Measurements from ENCODE around the gene UBB.
"Not testable (repeated sequence)": the region's sequence is repeated elsewhere in the genome, so short reads cannot be mapped to it uniquely, and the experiment has no call there.

UBB gene

DNA sequence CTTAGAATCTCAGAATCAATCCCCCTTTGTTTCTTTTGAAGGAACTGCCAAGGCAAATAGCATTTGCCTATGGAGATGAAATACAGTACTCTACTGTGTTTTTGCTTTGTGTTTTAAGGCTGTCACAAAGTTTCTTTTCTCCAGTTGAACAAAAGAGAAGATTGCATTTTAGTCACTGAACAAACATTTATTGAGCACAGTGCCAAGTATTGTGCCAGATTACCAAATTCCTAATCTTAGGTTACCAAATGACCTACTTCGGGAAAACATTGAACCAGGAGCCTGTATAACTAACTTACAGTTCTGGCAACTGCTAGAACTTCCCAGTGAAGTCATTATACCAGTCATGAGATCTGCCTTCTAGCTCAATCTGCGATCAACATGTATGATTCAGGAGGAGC, 3.0 kb upstream of the UBB start:
- DNase-seq (ENCODE audit: low spot score) = peak; percentile 33

DNA sequence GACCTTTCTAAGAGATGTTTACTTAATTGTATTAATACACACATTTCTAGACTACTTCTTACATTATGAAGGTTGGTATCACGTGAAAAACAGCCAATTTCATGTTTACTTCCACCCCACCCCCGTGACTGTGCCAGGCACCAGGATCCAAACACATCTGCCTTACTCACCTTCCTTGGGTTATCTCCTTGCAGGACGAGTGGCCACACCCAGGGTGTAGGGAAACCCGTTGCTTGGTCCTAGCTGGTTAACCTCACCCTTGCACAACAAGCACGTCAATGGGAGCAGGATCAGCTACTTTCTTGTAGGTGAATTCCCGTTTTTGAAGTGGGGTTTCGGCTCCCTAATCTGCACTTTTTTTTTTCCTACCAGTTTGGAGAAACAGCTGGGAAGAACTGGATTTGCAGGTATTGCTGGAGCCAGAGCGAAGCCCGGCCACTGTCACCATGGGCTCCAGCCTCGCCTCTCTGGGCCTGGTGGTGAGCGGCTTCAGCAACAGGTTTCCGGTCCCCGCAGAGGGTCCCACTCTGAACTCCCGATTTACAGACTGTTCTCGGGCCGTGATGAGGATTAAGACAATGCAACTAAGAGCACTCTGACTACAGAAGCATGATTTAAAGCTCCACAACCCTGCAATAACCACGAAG, 2.1 kb upstream of the UBB start:
- DNase-seq (ENCODE audit: low spot score) = no peak

DNA sequence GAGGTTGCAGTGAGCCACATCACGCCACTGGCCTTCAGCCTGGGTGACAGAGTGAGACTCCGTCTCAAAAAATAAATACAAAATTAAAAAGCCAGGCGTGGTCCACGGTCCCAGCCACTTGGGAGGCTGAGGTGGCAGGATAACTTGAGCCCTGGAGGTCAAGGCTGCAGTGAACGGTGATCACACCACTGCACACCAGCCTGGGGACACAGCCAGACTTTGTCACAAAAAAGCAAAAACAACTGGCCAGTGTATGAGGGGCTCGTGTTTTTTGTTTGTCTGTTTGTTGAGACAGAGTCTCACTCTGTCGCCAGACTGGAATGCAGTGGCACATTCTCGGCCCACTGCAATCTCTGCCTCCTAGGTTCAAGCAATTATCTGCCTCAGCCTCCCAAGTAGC, 1.2 kb upstream of the UBB start:
- DNase-seq (ENCODE audit: low spot score) = no peak

DNA sequence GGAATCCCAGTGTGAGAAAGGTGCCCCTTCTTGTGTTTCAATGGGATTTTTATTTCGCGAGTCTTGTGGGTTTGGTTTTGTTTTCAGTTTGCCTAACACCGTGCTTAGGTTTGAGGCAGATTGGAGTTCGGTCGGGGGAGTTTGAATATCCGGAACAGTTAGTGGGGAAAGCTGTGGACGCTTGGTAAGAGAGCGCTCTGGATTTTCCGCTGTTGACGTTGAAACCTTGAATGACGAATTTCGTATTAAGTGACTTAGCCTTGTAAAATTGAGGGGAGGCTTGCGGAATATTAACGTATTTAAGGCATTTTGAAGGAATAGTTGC, 567 bp downstream of the UBB start:
- DNase-seq (ENCODE audit: low spot score) = peak; percentile 39

DNA sequence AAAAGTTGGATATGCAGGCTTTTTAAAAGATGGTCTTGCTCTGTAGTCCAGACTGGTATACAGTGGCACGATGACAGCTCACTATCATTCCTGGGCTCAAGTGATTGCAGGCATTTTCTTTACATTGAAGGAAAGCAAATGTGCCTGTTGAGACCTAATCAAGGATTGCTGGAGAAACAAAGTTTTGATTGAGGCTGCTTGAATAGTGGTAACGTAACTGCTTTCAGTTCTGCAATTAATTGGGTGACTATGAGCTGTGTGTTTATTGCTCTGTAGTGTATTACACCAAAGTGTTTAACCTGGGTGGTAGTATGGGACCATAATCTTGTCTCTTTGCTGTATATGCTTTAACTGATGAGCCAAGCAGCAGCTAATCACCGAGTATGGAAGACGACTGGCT, 2.3 kb downstream of the UBB start:
- no peak for DNase-seq (ENCODE audit: low spot score)

DNA sequence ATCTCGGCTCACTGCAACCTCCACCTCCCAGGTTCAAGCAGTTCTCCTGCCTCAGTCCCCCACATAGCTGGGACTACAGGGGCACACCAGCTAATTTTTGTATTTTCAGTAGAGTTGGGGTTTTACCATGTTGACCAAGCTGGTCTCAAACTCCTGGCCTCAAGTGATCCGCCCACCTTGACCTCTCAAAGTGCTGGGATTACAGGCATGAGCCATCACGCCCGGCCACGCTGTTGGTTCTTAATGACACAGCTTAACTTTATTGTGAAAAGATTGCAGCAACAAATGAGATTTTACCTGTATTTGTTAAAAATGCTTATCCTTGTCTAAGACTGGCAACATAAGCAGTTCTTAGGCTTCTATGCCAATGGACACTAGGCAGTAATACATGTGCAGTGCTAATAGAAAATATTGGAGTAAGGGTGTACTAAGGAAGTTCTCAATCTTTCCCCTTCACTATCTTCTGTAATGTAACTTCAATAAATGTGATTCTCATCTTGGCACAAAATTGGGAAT, 2.9 kb downstream of the UBB start:
- no peak for DNase-seq (ENCODE audit: low spot score)

GRCh38 chr17:16384557-16384956, 3.7 kb downstream of the UBB start:
- DNase-seq (ENCODE audit: low spot score) = peak; percentile 28

GRCh38 chr17:16386126-16386507, 5.2 kb downstream of the UBB start:
- not testable (repeated sequence) for DNase-seq (ENCODE audit: low spot score)

- no peak for DNase-seq (ENCODE audit: low spot score)
Measured at GRCh38 chr17:16391451-16391850, 10.6 kb downstream of the UBB start.

GRCh38 chr17:16392491-16392890, 11.6 kb downstream of the UBB start:
- DNase-seq (ENCODE audit: low spot score) = not testable (repeated sequence)

DNA sequence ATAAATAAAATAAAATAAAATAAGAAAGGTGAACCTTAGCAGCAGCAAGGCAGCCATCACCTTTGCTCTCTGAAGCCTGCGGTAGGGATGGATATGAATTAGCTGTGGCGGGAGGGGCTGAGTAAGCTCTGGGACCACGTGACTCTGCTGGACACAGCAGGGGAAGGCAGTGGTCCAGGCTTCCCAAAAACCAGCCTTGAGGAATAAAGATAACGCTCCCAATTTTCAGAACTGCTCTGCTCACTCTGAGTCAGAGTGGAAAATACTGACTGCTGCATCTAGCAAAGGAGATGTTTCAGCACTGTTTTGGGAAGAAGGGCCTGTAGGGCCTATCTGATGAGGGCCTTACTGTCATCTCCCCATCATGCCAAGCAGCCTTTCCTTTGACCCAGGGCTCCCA, 15.0 kb downstream of the UBB start:
- DNase-seq (ENCODE audit: low spot score) = not testable (repeated sequence)

- DNase-seq (ENCODE audit: low spot score) = not testable (repeated sequence)
Measured at GRCh38 chr17:16396693-16397092, 15.8 kb downstream of the UBB start.

GRCh38 chr17:16398270-16399267, 17.7 kb downstream of the UBB start:
- DNase-seq (ENCODE audit: low spot score) = peak; percentile 38

DNA sequence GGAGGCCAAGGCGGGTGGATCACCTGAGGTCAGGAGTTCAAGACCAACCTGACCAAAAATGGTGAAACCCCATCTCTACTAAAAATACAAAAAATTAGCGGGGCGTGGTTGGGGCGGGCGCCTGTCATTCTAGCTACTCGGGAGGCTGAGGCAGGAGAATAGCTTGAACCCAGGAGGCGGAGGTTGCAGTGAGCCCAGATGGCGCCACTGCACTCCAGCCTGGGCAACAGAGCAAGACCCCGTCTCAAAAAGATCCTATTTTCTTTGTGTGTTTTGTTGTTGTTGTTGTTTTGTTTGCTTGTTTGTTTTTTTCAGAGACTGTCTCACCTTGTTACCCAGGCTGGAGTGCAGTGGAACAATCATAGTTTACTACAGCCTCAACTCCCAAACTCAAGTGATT, 23.0 kb downstream of the UBB start:
- DNase-seq (ENCODE audit: low spot score) = not testable (repeated sequence)

DNA sequence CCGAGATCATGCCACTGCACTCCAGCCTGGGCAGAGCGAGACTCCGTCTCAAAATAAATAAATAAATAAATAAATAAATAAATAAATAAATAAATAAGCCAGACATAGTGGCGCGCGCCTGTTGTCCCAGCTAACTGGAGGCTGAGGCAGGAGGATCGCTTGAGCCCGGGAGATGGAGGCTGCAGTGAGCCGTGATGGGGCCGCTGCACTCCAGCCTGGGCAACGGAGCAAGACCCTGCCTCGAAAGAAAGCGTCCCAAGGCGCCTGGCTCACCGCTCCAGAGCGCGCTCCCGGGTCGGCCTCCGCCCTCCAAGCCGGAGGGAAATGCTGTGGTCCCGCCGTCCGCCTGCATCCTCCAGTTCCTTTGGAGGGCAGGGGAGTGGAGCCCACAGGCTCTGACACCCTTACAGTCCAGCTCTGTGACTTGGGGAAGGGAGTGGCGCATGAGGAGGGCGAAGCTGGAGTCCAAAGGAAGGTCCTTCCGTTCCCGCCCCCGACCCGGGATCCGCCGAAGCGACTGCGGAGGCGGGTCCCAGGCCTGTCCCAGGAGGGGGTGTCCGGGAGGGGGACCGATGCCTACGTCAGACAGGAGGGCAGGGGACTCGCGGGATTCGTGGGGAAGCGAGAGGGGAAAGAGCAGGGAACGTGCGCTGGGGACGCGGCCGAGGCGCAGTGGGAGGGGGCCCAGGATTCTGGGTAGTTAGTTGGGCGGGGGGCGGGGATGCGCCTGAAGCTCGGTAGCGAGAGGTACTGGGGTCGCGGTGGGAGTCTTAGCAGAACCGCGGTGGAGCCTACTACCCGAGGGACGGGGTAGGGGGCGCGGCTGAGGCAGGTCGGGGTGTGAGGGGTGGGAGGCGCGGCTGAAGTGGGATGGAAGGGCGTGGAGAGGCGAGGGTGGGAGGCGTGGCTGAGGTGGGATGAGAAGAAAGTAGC, 26.1 kb downstream of the UBB start:
- no peak for DNase-seq (ENCODE audit: low spot score)

DNA sequence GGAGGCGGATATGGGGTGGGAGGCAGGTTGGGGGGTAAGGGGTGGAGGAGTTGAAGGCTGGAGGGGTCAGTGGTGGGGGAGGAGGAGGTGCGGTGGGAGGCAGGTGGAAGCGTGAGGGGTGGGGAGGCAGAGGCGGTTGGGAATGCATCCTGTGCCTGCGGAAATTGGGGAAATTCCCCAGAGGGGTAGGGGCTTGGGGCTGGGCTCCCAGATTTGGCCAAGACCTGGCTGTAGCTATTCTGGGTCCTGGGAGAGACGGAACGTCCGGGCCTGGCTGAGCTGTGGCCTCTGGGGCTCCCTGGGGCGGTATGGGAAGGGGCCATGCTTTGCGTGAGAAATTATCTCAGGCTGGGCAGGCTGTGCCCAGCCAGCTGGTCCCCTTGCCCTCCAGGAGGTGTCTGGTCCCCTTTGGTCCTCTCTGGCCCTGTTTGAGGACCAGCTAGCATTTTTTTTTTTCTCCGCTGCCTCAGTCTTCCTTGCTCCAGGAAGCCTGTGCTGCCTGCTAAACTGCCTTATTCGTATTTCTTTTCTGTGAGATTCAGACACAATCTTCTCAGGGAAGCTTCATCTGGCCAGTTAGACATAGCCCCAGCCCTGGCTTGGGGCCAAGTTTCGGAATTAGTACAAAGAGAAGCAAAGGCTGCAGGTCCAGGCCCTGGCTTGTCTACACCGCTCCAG, 27.2 kb downstream of the UBB start:
- peak; percentile 44 for DNase-seq (ENCODE audit: low spot score)

DNA sequence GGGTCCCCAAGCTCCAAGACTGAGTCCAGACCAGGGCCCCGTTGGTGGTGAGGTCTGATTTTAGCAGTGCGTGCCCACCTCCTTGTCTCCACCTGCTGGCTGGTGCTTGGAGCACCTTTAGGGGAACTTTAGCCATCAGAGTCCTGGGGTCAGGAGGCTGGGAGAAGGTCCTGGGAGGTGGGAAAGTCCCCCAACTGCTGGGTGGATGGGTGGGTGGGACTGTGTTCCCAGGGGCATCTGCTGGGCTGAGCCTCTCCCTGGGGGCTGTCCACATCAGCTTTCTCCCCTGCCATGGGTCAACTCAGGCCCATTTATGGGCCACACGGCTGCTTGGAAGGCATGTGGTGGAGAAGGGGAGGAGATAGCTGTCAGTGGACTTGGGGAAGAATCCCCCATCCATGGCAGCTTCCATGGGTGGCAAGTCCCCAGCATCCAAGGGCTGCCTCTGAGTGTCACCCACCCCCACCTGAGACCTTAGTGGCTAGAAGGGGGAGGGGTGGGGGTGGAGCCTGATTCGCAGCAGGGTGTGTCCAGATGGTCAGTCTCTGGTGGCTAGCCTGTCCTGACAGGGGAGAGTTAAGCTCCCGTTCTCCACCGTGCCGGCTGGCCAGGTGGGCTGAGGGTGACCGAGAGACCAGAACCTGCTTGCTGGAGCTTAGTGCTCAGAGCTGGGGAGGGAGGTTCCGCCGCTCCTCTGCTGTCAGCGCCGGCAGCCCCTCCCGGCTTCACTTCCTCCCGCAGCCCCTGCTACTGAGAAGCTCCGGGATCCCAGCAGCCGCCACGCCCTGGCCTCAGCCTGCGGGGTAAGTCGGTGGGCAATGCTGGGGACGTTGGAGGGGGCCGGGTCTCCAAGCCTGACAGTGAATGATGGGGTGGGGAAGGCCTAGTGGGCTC, 34.4 kb downstream of the UBB start, which contains the start of gene TRPV2:
TRPV2 (plus strand) TSS at position 541 of the 894 bp plus-strand sequence. CDS start 2,098 bp downstream, outside the sequence.
- no peak for DNase-seq (ENCODE audit: low spot score)

- DNase-seq (ENCODE audit: low spot score) = no peak
Measured at GRCh38 chr17:16417399-16417798, 36.5 kb downstream of the UBB start.

DNA sequence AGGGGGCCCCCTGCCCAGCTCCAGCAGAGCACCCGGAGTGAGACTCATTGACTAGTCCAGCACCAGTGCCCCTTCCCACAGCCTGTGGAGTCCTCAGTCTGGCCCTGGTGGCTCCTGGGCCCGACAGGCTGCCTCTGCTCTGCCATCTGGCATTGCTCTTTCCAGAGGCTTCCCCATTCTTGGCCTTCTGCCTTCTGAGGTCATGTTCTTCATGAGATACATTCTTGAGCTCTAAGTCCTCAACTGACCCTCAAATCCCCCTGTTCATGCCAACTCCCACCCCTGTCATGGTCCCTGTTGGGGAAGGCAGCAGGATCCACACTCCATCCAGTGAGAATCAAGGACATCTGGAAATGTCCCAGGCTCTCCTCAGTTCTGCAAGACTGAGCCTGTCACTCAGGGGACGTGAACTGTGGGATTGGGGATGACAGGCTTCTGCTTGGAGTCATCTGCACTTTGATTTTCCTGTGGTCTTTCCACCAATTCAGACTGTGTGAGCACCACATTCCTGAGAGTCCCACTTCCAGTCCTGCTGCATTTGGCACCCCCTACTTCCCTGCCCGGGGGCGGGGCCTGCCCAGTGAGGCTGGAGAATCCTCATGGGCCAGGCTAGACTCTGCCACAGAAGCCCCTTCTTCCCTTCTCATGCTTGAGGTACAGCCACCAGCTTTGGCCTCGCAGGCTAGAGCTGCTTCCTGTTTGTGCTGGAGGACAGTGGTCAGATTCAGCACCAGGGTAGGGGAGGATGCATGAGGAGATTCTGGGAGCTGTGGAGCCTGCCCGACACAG, 37.2 kb downstream of the UBB start:
- peak; percentile 88 for DNase-seq (ENCODE audit: low spot score)

DNA sequence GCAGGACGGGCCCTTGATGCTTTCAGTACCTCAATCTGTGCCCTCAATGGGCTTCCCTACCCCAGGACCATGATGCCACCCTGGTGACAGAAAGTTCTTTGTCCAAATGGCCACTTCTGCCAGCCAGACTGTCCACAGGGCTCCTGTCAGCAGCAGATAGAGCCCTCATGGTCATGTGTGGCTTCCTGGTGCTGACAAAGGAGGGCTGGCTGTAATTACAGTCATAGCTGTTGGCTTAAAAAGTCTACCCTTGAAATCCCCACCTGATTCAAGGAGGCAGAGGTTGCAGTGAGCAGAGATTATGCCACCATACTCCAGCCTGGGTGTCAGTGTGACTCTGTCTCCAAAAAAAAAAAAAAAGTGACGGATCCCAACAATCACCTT, 37.8 kb downstream of the UBB start:
- DNase-seq (ENCODE audit: low spot score) = peak; percentile 28
